Smooth muscle cell (in vitro differentiated cells): ENCODE results near the gene KCNS1. TPM values are rescaled to one million over a fixed set of nuclear protein-coding genes. Genes with fewer than 3 reads are reported as not detected.
"Not testable (repeated sequence)": the region's sequence is repeated elsewhere in the genome, so short reads cannot be mapped to it uniquely, and the experiment has no call there.

Experiments used
- DNase-seq: peaks from one replicate; lab custom pipeline; 2025; ENCODE audit not compliant: unreplicated experiment; lab: John Stamatoyannopoulos, UW
- H2AFZ ChIP-seq: fragments of 200-600 bp; sonication (generic); 2 replicates; pipeline ENCODE4 v1.6.0; 2016; ENCODE audit warnings: antibody characterized with exemption, low read depth, mild to moderate bottlenecking
- H3F3A ChIP-seq: fragments of 200-600 bp; sonication (generic); 2 replicates; pipeline ENCODE4 v1.6.0; 2017; ENCODE audit warnings: antibody characterized with exemption, low read depth
- H3K27ac ChIP-seq: fragments of 200-600 bp; sonication (generic); 2 replicates; pipeline ENCODE4 v1.5.1; 2016; ENCODE audit warnings: low read depth, mild to moderate bottlenecking
- H3K27me3 ChIP-seq: fragments of 200-600 bp; sonication (generic); 2 replicates; pipeline ENCODE4 v1.6.1; 2016; ENCODE audit warnings: low read depth, mild to moderate bottlenecking
- H3K36me3 ChIP-seq: fragments of 200-600 bp; sonication (generic); 2 replicates; pipeline ENCODE4 v1.5.1; 2016; ENCODE audit warnings: low read depth
- H3K4me1 ChIP-seq: fragments of 200-600 bp; sonication (generic); 2 replicates; pipeline ENCODE4 v1.5.1; 2016; ENCODE audit warnings: low read depth
- H3K4me2 ChIP-seq: fragments of 200-600 bp; sonication (generic); 2 replicates; pipeline ENCODE4 v1.6.0; 2016; ENCODE audit warnings: mild to moderate bottlenecking
- H3K4me3 ChIP-seq: fragments of 200-600 bp; sonication (generic); 2 replicates; pipeline ENCODE4 v1.5.1; 2016; ENCODE audit warnings: mild to moderate bottlenecking
- H3K79me2 ChIP-seq: fragments of 200-600 bp; sonication (generic); 2 replicates; pipeline ENCODE4 v1.6.0; 2016; ENCODE audit warnings: low read depth, mild to moderate bottlenecking
- H3K9ac ChIP-seq: fragments of 200-600 bp; sonication (generic); 2 replicates; pipeline ENCODE4 v1.6.0; 2016; ENCODE audit warnings: low read depth
- H3K9me3 ChIP-seq: fragments of 200-600 bp; sonication (generic); replicated peaks from 2 replicates; pipeline ENCODE4 v1.5.1; 2016; ENCODE audit warnings: low read depth
- H4K20me1 ChIP-seq: fragments of 200-600 bp; sonication (generic); 2 replicates; pipeline ENCODE4 v1.6.0; 2016; ENCODE audit warnings: low read depth
- WGBS: methylation state at CpG from one replicate; pipeline ENCODE4 v1.1.7; 2016; ENCODE audit warnings: low lambda C conversion rate; 5-methylcytosine and 5-hydroxymethylcytosine counted together
- polyA plus RNA-seq: library from polyadenylated mRNA; unstranded; fragments of >200 nt; fragmentation: Nextera tagmentation; extraction: Ambion mirVana; gene quantifications from 2 replicates; pipeline ENCODE4 v1.2.1, GENCODE V29; 2016
- total RNA-seq: library from RNA; depleted of rRNA; stranded (reverse); fragments of >200 nt; gene quantifications from 2 replicates; pipeline ENCODE4 v1.2.3, GENCODE V29; 2014
- TF ChIP-seq, protein P1 (sequence below): fragments of 200-600 bp; sonication (generic); IDR thresholded peaks from 2 replicates; pipeline ENCODE4 v1.5.1; 2017; ENCODE audit warnings: borderline replicate concordance, mild to moderate bottlenecking, antibody characterized with exemption; ENCODE audit not compliant: insufficient read depth, poor library complexity, severe bottlenecking

Gene KCNS1
- total and polyA plus RNA-seq, 2 experiments from 2014 or later, result 0.35 to 1.4 TPM

DNA sequence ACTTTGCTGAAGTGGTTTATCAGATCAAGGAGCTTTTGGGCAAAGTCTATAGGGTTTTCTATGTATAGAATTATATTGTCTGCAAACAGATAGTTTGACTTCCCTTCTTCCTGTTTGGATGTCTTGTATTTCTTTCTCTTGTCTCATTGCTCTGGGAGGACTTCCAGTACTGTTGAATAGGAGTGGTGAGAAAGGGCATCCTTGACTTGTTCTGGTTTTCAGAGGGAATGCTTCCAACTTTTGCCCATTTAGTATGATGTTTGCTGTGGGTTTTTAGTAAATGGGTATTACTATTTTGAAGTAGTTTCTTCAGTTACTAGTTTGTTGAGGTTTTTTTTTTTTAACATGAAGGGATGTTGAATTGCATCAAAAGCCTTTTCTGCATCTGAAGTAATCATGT is 36.1 kb downstream of the KCNS1 start:
- no peak overlapping the region for H3K27ac ChIP-seq
- H3K4me3 ChIP-seq, result no peak overlapping the region
- H3K9me3 ChIP-seq, result no peaks in the 10 kb centered on the region
- H4K20me1 ChIP-seq, result no peaks in the 10 kb centered on the region
- H3K9ac ChIP-seq, result no peak overlapping the region
- H3K4me2 ChIP-seq, result no peak overlapping the region
- H3K27me3 ChIP-seq, result no peaks in the 10 kb centered on the region
- no peak overlapping the region for H2AFZ ChIP-seq
- H3K4me1 ChIP-seq, result no peaks in the 10 kb centered on the region
- TF ChIP-seq, protein P1, sequence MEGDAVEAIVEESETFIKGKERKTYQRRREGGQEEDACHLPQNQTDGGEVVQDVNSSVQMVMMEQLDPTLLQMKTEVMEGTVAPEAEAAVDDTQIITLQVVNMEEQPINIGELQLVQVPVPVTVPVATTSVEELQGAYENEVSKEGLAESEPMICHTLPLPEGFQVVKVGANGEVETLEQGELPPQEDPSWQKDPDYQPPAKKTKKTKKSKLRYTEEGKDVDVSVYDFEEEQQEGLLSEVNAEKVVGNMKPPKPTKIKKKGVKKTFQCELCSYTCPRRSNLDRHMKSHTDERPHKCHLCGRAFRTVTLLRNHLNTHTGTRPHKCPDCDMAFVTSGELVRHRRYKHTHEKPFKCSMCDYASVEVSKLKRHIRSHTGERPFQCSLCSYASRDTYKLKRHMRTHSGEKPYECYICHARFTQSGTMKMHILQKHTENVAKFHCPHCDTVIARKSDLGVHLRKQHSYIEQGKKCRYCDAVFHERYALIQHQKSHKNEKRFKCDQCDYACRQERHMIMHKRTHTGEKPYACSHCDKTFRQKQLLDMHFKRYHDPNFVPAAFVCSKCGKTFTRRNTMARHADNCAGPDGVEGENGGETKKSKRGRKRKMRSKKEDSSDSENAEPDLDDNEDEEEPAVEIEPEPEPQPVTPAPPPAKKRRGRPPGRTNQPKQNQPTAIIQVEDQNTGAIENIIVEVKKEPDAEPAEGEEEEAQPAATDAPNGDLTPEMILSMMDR, result no peak
- no peak for DNase-seq
- no peaks in the 10 kb centered on the region for H3K36me3 ChIP-seq
- peaks cover 22% of the 10 kb centered on the region for H3F3A ChIP-seq
- peaks cover 17% of the 10 kb centered on the region for H3K79me2 ChIP-seq

DNA sequence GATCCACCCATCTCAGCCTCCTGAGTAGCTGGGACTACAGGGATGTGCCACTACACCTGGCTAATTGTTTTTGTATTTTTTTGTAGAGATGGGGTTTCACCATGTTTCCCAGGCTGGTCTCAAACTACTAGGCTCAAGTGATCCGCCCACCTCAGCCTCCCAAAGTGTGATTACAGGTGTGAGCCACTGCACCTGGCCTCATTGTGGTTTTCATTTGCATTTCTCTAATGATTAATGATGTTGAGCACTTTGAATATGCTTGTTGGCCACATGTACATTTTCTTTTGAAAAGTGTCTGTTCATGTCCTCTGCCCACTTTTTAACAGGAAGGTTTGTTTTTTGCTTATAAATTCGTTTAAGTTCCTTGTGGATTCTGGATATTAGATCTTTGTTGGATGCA is 37.8 kb downstream of the KCNS1 start:
- WGBS, result 91% methylated on average over 2 of the region's 2 CpGs

GRCh38 chr20:45061244-45061643 is 39.7 kb downstream of the KCNS1 start:
- H3K27ac ChIP-seq, result peak overlapping the region; percentile 78
- TF ChIP-seq, protein P1, result no peak
- H4K20me1 ChIP-seq, result no peaks in the 10 kb centered on the region
- peak overlapping the region; percentile 39 for H3K9ac ChIP-seq
- H3K9me3 ChIP-seq, result no peaks in the 10 kb centered on the region
- peak overlapping the region; percentile 38 for H3K4me2 ChIP-seq
- no peak overlapping the region for H3K4me3 ChIP-seq
- H3K36me3 ChIP-seq, result no peaks in the 10 kb centered on the region
- H3K79me2 ChIP-seq, result peaks cover 17% of the 10 kb centered on the region
- peaks cover 19% of the 10 kb centered on the region for H3F3A ChIP-seq
- H2AFZ ChIP-seq, result no peak overlapping the region
- H3K27me3 ChIP-seq, result no peaks in the 10 kb centered on the region
- 51% methylated on average over 4 of the region's 4 CpGs for whole genome bisulfite sequencing
- DNase-seq, result no peak
- no peaks in the 10 kb centered on the region for H3K4me1 ChIP-seq

More for the DNA sequence above, 37.8 kb downstream of the KCNS1 start:
- not testable (repeated sequence) for H3K36me3 ChIP-seq, H3K4me2 ChIP-seq, DNase-seq, H4K20me1 ChIP-seq, H3K9me3 ChIP-seq, H3K9ac ChIP-seq, H3K27me3 ChIP-seq, H3K4me3 ChIP-seq, H3K27ac ChIP-seq, H2AFZ ChIP-seq, H3K4me1 ChIP-seq
- peaks cover 21% of the 10 kb centered on the region for H3F3A ChIP-seq
- H3K79me2 ChIP-seq, result peaks cover 17% of the 10 kb centered on the region

- Histone ChIP-seq H3K9ac (peak overlapping the region; percentile 39), H3K27ac (peak overlapping the region; percentile 78), H3K9me3 (no peaks in the 10 kb centered on the region), H4K20me1 (no peaks in the 10 kb centered on the region), H3F3A (peaks cover 19% of the 10 kb centered on the region), H3K4me3 (no peak overlapping the region), H3K27me3 (no peaks in the 10 kb centered on the region), H3K36me3 (no peaks in the 10 kb centered on the region), H2AFZ (no peak overlapping the region), H3K4me1 (no peaks in the 10 kb centered on the region), H3K4me2 (peak overlapping the region; percentile 50), H3K79me2 (peaks cover 13% of the 10 kb centered on the region)
- TF ChIP-seq, protein P1, result no peak
- 41% methylated on average over 4 of the region's 4 CpGs for WGBS
- DNase-seq, result no peak
Observed at GRCh38 chr20:45060294-45060693, 40.6 kb downstream of the KCNS1 start.
